GM12892 (cell line): ENCODE measurements around the gene CT47C1.

ENCODE experiments used
- POLR2A ChIP-seq: IDR thresholded peaks from 2 replicates; pipeline ENCODE4 v1.6.1; 2011; ENCODE audit warnings: low read depth, low read length, control low read depth
- TAF1 ChIP-seq: IDR thresholded peaks from 2 replicates; pipeline ENCODE4 v1.6.1; 2011; ENCODE audit warnings: low read depth, mild to moderate bottlenecking, control low read depth, low read length, borderline replicate concordance

DNA sequence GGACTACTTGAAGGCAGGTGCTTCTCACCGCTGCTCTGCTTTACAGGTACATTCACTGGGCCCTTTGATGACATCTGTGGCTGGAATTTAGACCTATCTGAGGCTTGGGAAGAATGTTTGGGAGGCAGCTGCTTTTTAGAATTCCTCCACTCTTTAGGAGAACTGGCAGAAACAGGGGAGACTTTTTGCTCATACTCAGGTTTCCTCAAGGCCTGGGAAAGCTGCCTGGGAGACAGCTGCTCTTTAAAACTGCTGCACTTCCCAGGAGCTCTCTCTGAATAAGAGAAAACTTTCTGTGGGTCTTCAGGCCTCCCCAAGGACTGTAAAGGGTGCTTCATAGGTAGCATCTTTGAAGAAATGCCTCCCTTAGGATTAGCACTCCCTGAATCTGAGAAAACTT is 14.3 kb downstream of the CT47C1 start:
- TF ChIP-seq TAF1: no peak
- TF ChIP-seq POLR2A: no peak
